Keratinocyte (primary cell): ENCODE results near the gene CASP14.

ENCODE experiments used
- CTCF ChIP-seq, 3 experiments: IDR thresholded peaks in 1 of 3; conservative IDR thresholded peaks in 1 of 3; optimal IDR thresholded peaks in 1 of 3; 2 replicates in 2 of 3; 3 replicates in 1 of 3; pipeline versions ENCODE3 to v1.5.1; 2011; ENCODE audit warnings: low read length in 3 of 3, mild to moderate bottlenecking in 3 of 3, moderate library complexity in 2 of 3, control low read depth in 1 of 3, inconsistent platforms in 1 of 3; ENCODE audit not compliant: insufficient read depth in 2 of 3; ENCODE audit errors: extremely low read depth in 1 of 3
- EZH2 ChIP-seq: IDR thresholded peaks from one replicate; pipeline ENCODE4 v1.6.1; 2012; ENCODE audit warnings: inconsistent platforms, mild to moderate bottlenecking, low read length, moderate library complexity

- TF ChIP-seq CTCF (optimal IDR thresholded peaks at IDR 0.05 in 1 of 3, IDR thresholded peaks at IDR 0.05 in 1 of 3, conservative IDR thresholded peaks at IDR 0.05 in 1 of 3; ENCODE audit: extremely low read depth in 1 of 3, insufficient read depth in 2 of 3, low read length in 3 of 3): no peak
- TF ChIP-seq EZH2: no peak
Measured at GRCh38 chr19:15107061-15108010, 58.1 kb downstream of the CASP14 start, which contains the start of gene SYDE1.
